Measurements from ENCODE around the gene MCOLN1.
"Not testable (repeated sequence)": the region's sequence is repeated elsewhere in the genome, so short reads cannot be mapped to it uniquely, and the experiment has no call there.

MCOLN1 gene

DNA sequence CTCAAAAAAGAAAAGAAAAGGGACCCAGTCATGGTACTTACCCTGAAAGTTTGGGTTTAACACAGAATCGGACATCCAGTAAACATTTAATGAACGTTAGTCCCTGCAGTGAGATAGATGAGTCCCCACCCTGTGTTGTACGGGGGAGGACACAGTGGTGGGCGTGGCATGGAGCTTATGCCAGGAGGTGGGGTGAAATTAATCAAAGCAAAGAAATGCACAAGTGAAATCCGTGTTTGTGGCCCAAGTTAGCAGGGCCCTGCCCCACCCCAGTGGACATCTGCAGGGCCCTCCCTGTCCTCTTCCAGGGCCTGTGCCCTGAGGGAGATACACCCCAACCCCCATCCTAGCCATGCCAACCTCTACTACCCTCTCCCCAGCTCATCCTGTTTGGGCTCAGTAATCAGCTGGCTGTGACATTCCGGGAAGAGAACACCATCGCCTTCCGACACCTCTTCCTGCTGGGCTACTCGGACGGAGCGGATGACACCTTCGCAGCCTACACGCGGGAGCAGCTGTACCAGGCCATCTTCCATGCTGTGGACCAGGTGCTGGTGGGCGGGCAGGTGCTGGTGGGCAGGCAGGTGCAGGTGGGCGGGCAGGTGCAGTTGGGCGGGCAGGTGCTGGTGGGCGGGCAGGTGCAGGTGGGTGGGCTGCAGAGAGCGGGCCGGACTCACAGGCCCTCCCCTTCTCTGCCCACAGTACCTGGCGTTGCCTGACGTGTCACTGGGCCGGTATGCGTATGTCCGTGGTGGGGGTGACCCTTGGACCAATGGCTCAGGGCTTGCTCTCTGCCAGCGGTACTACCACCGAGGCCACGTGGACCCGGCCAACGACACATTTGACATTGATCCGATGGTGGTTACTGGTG, 3.9 kb downstream of the MCOLN1 start:
- DNase-seq, result no peak

DNA sequence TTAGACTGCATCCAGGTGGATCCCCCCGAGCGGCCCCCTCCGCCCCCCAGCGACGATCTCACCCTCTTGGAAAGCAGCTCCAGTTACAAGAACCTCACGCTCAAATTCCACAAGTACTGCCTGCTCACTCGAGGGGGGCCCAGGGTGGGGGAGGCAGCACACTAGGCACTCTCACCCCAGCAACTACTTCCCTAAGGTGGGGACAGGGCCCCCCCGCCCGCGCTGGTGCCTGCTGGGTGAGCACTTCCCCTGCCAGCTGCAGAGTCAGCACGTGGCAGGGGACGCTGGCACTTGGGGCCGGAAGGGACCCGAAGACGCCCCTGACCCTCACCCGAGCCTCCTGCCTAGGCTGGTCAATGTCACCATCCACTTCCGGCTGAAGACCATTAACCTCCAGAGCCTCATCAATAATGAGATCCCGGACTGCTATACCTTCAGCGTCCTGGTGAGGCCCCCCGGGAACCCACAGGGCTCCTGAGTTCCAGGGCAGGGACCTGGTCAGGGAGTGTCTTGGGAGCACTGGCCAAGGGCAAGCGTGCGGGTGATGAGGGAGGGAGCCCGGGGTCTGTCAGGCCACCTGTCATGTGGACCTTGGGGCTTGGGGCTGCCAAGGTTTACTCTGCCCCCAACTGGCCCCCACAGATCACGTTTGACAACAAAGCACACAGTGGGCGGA, 5.2 kb downstream of the MCOLN1 start:
- no peak for DNase-seq

DNA sequence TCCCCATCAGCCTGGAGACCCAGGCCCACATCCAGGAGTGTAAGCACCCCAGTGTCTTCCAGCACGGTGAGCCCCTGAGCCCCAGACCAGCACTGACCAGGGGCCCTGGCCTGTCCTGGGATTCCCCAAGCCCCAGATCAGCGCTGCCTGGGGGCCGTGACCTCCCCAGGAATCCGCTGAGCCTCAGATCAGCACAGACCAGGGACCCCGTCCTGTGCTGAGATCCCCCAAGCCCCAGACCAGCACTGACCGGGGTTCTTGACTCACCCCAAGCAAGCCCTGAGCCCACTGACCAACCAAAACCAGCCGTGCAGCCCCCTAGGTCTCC, 5.7 kb downstream of the MCOLN1 start:
- no peak for DNase-seq

DNA sequence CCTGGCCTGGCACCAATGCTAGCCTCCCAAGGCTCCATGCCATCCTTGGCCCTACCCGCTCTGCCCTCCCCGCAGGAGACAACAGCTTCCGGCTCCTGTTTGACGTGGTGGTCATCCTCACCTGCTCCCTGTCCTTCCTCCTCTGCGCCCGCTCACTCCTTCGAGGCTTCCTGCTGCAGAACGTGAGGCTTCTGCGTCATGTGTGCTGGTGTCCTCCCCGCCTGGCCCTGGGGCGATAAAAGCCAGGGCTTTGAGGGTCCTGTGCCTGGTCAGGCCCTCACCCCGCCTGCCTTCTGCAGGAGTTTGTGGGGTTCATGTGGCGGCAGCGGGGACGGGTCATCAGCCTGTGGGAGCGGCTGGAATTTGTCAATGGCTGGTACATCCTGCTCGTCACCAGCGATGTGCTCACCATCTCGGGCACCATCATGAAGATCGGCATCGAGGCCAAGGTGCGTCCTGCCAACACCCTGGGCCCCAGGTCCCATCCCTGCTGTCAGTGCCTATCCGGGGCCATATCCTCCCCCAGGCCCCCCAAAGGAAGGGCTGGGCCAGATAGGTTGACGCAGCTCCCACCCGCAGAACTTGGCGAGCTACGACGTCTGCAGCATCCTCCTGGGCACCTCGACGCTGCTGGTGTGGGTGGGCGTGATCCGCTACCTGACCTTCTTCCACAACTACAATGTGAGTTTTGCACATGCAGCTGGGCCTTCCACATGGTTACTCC, 6.3 kb downstream of the MCOLN1 start:
- no peak for DNase-seq

DNA sequence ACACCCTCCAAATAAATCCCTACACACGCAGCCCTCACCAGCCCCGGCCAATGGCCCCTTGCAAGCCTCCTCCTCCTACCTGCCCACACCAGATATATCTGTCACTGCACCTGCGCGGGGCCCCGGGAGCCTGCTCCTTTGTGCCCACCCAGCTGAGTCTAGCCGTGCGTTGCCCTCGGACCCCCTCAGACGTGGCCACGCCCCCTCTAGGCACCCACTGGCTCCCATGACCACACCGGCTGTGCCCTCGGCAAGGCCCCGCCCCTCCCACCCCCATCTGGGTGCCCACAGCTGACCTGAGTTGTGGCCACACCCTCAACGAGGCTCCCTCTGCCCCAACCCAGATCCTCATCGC, 6.8 kb downstream of the MCOLN1 start:
- no peak for DNase-seq

DNA sequence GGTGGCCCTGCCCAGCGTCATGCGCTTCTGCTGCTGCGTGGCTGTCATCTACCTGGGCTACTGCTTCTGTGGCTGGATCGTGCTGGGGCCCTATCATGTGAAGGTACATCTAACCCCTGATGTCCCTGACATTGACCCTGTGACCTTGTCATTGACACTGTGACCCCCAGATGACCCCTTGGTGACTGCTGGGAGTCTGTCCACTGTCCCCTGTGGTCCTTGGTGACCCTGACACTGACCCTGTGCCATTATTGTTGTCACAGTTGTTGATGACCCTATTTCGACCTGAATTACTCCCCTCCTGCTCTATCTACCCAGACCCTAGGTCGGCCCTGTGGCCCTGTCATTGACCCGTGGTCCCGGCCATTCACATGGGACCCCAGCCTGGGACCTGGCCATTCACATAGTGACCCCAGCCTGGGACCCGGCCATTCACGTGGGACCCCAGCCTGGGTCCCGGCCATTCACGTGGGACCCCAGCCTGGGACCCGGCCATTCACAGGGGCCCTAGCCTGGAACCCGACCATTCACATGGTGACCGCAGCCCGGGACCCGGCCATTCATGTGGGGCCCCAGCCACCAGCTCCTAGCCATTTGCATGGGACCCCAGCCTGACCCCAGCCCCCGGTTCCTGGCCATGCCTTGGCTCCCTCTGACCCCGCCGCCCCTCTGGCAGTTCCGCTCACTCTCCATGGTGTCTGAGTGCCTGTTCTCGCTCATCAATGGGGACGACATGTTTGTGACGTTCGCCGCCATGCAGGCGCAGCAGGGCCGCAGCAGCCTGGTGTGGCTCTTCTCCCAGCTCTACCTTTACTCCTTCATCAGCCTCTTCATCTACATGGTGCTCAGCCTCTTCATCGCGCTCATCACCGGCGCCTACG, 7.4 kb downstream of the MCOLN1 start:
- no peak for DNase-seq

DNA sequence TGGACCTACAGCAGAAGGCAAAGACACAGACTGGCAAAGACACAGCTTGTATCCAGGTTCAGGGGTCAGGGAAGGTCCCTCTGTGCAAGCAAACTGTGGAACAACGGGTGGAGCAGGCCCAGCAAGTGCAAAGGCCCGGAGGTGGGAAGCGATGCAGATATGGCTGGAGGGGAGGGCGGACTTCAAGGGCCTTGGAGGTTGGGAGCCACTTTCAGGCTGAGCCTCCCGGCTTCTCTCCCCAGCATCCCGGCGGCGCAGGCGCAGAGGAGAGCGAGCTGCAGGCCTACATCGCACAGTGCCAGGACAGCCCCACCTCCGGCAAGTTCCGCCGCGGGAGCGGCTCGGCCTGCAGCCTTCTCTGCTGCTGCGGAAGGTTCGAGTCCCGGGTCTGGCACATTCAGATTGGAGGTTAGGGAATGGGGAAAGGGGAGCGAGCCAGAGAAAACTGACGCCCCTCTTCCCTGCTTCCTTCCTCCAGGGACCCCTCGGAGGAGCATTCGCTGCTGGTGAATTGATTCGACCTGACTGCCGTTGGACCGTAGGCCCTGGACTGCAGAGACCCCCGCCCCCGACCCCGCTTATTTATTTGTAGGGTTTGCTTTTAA, 11.0 kb downstream of the MCOLN1 start:
- DNase-seq, result no peak

DNA sequence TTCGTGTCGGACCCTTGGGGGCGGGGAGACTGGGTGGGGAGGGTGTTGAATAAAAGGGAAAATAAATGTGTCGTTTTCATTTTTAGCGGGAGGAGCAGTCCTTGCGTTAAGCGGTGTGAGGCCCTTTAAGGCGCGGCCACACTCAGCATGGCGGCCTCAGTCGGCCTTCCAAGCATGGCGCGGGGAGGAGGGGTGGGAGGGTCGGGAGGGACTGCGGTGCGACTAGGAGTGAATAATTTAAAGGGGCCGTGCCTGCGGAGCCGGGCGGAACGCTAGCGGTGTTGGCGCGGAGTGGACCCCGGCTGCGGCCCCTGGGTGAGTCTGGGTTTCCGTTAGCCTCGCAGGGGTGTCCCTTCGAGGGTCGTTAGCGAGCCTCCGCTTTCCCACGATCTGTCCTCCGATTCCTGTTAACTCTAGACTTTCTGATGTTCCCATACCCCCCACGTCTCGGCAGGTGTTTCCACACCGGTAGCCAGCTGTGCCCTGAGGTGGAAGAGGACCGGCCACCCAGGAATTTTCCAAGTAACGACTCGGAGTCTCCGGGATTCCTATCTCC, 11.6 kb downstream of the MCOLN1 start:
- DNase-seq, result peak; percentile 32 to 48

DNA sequence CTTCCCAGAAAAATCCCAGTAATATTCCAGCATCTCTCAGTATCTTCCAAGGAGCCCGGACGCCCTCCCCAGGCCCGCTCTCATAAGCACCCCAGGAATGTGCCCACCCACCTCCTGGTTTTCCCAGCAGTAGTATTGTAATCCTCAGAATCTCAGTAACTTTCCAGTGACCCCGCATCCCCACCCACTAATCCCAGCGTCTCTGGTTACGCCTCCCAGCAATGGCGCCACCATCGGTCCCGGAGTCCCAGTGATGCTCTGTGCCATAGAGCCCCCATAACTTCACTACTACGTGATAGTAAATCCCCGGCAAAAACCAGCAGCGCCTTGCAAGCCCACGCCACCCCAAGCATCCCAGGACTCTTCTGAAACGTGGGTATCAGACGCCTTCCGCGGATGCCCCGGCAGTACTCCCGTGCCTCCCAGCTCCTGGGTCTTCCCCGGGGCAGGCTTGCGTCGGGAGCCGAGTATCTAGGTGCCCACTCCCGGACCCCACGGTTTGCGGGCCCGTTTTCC, 12.2 kb downstream of the MCOLN1 start:
- DNase-seq, result no peak

DNA sequence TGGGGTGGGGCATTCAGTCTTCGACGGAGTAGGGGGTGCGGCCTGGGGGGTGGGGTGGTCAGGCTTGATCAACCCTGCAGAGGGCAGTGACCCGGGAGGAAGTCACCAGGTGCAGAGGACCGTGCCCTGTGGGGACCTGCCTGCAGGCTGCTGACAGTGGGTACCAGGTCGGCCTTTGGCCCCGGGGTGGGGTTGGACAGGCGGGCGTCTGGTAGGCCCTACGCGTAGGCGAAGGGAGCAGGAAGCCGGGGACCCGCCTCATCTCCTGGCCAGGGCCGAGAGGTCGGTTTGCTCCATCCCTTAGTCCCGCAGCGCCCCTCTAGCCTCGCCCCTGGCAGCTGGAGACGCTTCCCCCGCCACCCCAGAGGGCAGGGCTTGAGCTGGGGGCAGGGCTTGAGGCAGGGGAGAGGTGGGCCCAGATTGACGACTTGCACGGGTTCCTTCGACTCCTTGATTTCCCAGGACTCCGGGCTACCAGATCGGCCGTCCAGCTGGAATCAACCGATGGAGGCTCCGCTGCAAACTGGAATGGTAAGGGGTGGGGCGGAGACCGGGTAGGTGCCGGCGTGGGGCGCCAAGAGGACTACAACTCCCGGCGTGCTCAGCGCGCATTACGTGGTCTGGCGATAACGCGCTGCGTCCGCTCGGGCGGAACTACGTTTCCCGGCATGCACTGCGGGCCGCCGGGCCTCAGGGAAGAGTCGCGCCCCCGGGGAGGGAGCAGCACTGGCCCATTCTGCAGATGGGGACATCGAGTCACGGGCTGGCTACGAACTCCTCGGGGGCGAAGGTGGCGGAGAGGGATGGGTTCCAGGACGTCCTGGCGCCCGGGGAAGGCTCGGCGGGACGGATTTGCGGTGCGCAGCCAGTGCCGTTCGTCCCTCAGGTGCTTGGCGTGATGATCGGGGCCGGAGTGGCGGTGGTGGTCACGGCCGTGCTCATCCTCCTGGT, 12.9 kb downstream of the MCOLN1 start, which contains the start of gene PNPLA6:
Gene PNPLA6 (plus strand): TSS at position 671 of the 951 bp plus-strand sequence. CDS start 72 bp downstream, at position 743.
- DNase-seq, result peak; percentile 84 to 86

DNA sequence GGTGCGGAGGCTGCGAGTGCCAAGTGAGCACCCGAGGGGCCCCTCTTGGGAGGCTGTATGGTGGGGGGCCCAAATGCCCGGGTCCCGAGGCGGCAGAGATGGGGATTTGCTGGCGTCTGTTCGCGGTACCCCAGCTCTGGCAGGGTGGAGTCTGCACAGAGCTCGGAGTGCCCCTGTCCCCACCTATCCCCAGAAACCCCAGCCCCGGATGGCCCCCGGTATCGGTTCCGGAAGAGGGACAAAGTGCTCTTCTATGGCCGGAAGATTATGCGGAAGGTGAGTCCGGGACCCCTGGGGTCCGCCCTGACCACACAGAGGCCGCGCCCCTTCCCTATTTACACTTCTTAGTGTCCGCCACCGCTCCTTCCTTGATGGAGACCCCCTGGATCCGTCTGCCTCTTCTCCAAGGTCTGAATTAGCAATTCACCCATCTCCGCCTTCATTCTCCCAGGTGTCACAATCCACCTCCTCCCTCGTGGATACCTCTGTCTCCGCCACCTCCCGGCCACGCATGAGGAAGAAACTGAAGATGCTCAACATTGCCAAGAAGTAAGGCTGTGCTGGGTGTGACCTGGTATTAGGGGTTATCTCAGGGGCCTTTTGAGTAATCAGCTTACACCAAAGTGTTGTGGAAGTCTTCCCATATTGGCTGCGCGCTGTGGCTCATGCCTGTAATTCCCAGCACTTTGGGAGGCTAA, 13.7 kb downstream of the MCOLN1 start:
- DNase-seq, result no peak

DNA sequence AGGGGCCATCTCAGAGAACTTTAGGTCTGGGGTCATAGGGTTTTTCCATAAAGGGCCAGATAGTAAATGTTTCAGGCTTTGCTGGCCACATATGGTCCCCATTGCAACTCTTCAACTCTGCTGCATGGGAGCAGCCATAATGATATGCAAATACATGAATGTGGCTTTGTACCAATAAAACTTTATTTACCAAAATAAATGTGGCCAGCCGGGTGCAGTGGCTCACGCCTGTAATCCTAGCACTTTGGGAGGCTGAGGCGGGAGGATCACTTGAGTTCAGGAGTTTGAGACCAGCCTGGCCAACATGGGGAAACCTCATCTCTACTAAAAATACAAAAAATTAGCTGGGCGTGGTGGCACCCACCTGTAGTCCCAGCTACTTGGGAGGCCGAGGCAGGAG, 16.6 kb downstream of the MCOLN1 start:
- DNase-seq, result not testable (repeated sequence)

DNA sequence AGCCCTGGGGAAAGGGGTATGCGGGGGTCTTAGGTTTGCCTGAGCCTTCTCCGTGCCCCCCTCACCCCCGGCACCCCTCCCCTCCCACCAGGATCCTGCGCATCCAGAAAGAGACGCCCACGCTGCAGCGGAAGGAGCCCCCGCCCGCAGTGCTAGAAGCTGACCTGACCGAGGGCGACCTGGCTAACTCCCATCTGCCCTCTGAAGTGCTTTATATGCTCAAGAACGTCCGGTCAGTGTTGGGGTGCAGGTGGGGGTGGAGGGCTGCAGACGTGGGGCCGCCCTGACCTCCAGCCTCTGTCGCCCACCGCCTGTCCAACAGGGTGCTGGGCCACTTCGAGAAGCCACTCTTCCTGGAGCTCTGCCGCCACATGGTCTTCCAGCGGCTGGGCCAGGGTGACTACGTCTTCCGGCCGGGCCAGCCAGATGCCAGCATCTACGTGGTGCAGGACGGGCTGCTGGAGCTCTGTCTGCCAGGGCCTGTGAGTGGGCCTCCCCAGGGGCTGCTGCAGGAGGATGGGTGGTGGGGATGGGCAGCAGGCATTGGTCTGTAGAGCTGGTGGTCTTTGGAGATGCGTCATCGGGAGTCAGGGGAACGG, 17.5 kb downstream of the MCOLN1 start:
- no peak for DNase-seq

DNA sequence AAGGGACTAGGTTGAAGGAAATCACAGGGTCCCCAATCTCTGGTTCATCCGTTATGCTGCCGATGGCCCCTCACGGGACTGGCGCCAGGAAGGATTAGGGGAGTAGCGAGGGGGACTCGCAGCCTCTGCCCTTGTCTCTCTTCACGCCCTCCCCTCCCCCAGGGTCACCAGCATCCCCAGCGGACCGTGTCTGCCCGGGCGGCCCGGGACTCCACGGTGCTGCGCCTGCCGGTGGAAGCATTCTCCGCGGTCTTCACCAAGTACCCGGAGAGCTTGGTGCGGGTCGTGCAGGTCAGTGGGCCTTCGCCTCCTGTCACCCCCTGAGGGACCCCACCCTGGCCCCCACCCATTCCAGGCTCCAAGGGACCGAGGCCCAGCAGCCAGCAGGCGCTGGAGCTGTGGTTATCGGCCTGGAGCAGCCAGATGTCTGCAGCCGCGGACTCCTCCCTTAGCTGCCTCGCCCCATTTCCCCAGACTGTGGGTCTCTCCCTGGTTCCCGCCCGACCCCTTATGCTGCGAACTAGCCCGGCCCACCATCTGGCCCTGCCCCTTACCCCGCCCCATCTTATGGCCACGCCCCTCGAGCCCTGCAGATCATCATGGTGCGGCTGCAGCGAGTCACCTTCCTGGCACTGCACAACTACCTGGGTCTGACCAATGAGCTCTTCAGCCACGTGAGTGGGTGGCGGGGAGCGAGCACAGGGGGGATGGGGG, 18.5 kb downstream of the MCOLN1 start:
- no peak for DNase-seq

DNA sequence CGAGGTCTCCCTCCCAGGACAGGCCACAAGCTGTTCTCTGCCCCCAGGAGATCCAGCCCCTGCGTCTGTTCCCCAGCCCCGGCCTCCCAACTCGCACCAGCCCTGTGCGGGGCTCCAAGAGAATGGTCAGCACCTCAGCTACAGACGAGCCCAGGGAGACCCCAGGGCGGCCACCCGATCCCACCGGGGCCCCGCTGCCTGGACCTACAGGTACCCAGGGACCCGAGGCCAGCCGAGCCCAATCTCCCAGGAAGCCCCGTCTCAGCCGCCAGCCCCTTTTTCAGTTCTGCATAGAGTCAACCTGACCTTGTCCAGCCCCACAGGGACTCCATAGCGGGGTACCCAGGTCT, 19.0 kb downstream of the MCOLN1 start:
- DNase-seq, result no peak

DNA sequence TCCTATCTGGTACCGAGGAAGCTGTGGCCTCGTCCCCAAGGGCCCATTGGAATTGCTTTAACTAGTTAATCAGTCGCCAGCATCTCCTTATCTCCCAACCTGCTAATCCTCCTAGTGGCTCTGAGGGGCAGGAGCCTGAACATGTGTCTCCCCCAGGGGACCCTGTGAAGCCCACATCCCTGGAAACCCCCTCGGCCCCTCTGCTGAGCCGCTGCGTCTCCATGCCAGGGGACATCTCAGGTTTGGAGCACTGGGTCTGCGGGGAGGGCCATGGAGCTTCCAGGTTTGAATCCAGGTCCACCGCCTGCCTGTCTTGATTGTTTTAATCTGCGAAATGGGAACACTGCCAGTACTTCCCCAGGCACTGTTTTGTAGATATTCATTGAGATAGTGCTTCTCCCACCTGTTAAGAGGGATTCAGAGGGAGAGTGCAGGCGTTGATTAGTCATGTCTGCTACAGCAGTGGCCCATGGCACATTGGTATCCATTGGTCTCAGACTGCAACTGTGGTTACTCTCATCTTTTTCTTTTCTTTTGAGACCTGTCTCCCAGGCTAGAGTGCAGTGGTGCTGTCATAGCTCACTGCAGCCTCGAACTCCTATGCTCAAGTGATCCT, 19.5 kb downstream of the MCOLN1 start:
- no peak for DNase-seq

DNA sequence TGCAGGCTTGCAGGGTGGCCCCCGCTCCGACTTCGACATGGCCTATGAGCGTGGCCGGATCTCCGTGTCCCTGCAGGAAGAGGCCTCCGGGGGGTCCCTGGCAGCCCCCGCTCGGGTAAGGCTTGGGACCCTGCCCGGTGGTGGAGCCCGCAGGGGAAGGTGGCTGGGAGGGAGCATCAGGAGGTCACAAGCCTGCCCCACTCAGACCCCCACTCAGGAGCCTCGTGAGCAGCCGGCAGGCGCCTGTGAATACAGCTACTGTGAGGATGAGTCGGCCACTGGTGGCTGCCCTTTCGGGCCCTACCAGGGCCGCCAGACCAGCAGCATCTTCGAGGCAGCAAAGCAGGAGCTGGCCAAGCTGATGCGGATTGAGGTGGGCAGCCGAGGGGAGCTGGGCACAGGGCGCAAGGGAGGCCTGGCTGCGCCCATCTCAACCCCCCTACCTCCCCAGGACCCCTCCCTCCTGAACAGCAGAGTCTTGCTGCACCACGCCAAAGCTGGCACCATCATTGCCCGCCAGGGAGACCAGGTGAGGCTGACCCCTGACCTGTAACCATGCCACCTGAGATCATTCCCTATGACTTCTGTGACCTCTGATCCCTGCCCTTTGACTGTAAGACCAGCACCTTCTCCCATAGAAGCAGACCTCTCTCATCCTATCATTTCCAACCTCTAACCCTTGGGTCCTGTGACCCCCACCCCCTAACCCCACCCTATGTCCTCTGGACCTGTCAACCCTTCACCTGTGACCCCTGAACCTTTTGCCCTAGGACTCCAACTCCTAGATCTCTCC, 20.3 kb downstream of the MCOLN1 start:
- DNase-seq, result no peak

DNA sequence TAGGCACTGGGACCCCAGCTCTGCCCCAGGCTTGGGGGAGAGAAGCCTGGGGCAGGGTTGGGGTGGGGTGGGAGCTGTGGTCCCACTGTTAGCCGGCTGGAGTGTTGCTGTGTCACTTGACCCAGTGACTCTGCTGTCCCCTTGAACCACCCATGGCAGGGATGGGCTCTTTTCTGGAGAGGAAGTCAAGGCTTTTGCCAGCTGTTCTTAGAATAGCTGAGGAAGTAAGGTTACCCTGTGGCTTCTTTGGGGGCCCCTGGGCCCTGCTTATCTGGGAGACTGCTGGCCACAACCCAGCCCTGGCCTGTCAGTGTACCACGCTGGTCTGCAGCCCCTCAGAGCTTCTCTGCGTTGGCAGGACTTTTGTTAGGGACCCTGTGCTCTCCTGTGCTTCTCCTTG, 22.2 kb downstream of the MCOLN1 start:
- DNase-seq, result peak; percentile 34 to 37
